Parathyroid adenoma (tissue), 2 donors: ENCODE measurements around the gene ZNF813.
"Not testable (repeated sequence)": the region's sequence is repeated elsewhere in the genome, so short reads cannot be mapped to it uniquely, and the experiment has no call there.

Source experiments
- H2AFZ ChIP-seq: fragments of 300-600 bp; sonication (generic); one replicate; pipeline ENCODE4 v1.7.0; 2017; ENCODE audit warnings: antibody characterized with exemption, mild to moderate bottlenecking
- H3K27ac ChIP-seq: fragments of 300-600 bp; sonication (generic); one replicate; pipeline ENCODE4 v1.7.0; 2017
- H3K27me3 ChIP-seq: fragments of 300-600 bp; sonication (generic); one replicate; pipeline ENCODE4 v1.7.0; 2017; ENCODE audit warnings: low read length; ENCODE audit not compliant: control insufficient read depth, insufficient read depth
- H3K36me3 ChIP-seq: fragments of 300-600 bp; sonication (generic); one replicate; pipeline ENCODE4 v1.7.0; 2017; ENCODE audit warnings: low read length; ENCODE audit not compliant: control insufficient read depth, insufficient read depth
- H3K4me1 ChIP-seq: fragments of 300-600 bp; sonication (generic); one replicate; pipeline ENCODE4 v1.7.0; 2017; ENCODE audit warnings: control low read depth
- H3K4me2 ChIP-seq: fragments of 300-600 bp; sonication (generic); one replicate; pipeline ENCODE4 v1.7.0; 2017; ENCODE audit warnings: low read length
- H3K4me3 ChIP-seq: fragments of 300-600 bp; sonication (generic); one replicate; pipeline ENCODE4 v1.7.0; 2017; ENCODE audit warnings: low read depth, low read length
- H3K79me2 ChIP-seq: fragments of 300-600 bp; sonication (generic); one replicate; pipeline ENCODE4 v1.7.0; 2017; ENCODE audit warnings: control low read depth
- H3K9ac ChIP-seq: fragments of 300-600 bp; sonication (generic); one replicate; pipeline ENCODE4 v1.7.0; 2017; ENCODE audit warnings: mild to moderate bottlenecking
- H3K9me3 ChIP-seq: fragments of 300-600 bp; sonication (generic); one replicate; pipeline ENCODE4 v1.7.0; 2017; ENCODE audit warnings: low read length; ENCODE audit not compliant: control insufficient read depth
- TF ChIP-seq, protein P1 (sequence below): fragments of 300-600 bp; sonication (generic); IDR thresholded peaks from one replicate; pipeline ENCODE4 v1.7.0; 2017; ENCODE audit warnings: antibody characterized with exemption, mild to moderate bottlenecking
- donor health status: primary hyperparathyroidism.

Gene ZNF813

DNA sequence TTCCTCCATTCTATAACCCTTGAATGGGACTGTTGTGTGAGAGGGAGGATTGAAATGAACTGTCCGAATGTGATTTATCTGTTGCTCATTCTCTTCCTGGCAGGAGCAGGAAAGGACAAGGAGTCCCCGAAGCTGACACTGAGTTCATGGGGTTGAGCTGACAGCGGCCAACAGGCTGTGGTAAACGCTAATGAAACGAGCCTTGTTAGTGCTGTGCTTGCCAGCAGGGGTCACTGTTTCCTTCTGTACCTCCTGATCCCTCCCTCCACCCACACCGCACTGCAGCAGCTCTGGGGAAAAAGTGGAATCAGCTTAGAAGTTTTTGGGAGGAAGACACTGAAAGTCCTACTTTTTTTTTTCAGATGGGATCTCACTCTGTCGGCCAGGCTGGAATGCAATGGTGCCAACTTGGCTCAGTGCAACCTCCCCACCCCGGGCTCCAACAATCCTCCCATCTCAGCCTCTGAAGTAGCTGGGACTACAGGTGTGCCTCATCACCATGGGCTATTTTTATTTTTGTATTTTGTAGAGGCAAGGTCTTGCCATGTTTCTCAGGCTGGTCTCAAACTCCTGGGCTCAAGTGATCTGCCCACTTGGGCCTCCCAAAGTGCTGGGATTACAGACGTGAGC, 42.5 kb upstream of the ZNF813 start:
- H3K27ac ChIP-seq: peak overlapping the region; percentile 70
- no peaks in the 10 kb centered on the region for H3K9me3 ChIP-seq
- H3K9ac ChIP-seq: no peak overlapping the region
- H3K79me2 ChIP-seq: no peaks in the 10 kb centered on the region
- TF ChIP-seq, protein P1, sequence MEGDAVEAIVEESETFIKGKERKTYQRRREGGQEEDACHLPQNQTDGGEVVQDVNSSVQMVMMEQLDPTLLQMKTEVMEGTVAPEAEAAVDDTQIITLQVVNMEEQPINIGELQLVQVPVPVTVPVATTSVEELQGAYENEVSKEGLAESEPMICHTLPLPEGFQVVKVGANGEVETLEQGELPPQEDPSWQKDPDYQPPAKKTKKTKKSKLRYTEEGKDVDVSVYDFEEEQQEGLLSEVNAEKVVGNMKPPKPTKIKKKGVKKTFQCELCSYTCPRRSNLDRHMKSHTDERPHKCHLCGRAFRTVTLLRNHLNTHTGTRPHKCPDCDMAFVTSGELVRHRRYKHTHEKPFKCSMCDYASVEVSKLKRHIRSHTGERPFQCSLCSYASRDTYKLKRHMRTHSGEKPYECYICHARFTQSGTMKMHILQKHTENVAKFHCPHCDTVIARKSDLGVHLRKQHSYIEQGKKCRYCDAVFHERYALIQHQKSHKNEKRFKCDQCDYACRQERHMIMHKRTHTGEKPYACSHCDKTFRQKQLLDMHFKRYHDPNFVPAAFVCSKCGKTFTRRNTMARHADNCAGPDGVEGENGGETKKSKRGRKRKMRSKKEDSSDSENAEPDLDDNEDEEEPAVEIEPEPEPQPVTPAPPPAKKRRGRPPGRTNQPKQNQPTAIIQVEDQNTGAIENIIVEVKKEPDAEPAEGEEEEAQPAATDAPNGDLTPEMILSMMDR: peak; percentile 85
- no peak overlapping the region for H3K4me2 ChIP-seq
- peaks cover 9% of the 10 kb centered on the region for H3K4me1 ChIP-seq
- H2AFZ ChIP-seq: peak overlapping the region; percentile 59
- H3K4me3 ChIP-seq: no peak overlapping the region
- no peaks in the 10 kb centered on the region for H3K36me3 ChIP-seq
- H3K27me3 ChIP-seq: no peaks in the 10 kb centered on the region

DNA sequence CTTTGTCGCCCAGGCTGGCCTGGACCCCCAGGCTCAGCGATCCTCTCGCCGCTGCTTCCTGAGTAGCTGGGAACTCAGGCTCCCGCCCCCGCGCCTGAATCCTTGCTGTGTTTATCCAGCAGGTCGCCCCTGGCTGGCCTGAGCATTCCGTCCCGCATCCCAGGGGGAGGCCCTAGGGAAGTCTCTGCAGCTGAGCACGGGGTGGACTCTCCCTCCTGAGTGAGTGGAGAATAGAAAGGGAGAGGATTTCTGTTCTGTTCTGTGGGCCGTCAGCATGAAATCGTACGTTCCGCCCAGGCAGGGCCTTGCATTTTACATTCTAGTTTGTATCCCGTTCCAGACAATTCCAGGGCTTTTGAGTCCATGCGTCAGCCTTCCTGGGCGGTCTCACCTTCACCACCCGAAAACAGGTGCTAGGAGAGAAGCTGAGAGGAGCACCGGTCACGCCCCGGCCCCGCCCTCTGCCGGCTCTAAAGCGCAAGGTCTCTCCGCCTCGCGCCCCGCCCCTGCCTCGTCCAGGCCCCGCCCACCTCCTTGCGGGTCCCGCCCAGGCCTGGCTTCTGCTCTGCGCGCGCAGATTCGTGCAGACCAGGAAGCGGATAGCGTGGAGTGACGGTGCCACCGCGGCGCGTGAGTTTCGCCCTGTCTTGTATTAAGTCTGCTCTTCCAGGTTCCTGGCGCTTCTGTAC, 36.0 kb upstream of the ZNF813 start, which contains the start of gene ZNF761:
ZNF761 (plus strand) TSS at position 586 of the 689 bp plus-strand sequence. CDS start 15,285 bp downstream, outside the sequence.
- H3K9me3 ChIP-seq: no peaks in the 10 kb centered on the region
- no peaks in the 10 kb centered on the region for H3K27me3 ChIP-seq
- no peaks in the 10 kb centered on the region for H3K36me3 ChIP-seq
- H3K4me2 ChIP-seq: peak within 1 kb of the TSS; percentile 91
- peak within 1 kb of the TSS; percentile 88 for H2AFZ ChIP-seq
- TF ChIP-seq, protein P1: peak; percentile 48
- H3K27ac ChIP-seq: peak within 1 kb of the TSS; percentile 81
- peaks cover 10% of the 10 kb centered on the region for H3K4me1 ChIP-seq
- H3K9ac ChIP-seq: peak within 1 kb of the TSS; percentile 14
- peak within 1 kb of the TSS; percentile 77 for H3K4me3 ChIP-seq
- H3K79me2 ChIP-seq: peaks cover 12% of the 10 kb centered on the region

DNA sequence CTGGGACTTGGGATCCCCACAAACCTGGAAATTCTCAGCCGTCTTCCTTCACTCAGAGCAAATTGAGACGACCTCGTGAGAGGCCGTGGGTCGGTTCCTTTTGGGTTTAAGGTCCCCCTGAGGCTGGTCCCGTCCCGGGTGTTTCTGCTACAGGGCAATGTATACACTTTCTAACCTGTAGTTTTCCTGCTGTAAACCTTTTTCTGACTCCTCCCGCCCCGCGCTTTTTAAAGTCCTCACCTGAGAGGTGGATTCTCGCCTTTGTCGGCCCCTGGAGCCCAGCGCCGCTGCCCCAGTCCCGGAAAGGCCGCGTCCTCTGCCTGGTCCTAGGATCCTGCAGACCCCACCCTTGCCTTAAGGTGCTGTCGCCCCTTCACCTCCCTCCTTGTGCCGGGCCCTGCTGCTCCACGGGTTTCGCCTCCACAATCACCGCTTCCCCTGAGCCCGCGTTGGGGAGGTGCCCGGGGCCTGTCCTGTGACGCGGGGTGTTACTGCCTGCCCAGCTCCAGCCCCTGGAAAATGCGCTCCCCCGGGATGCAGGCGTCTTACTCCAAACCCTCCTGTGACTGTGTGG, 35.4 kb upstream of the ZNF813 start:
- H3K27ac ChIP-seq: peak overlapping the region; percentile 81
- peak overlapping the region; percentile 91 for H3K4me2 ChIP-seq
- peak overlapping the region; percentile 14 for H3K9ac ChIP-seq
- peaks cover 12% of the 10 kb centered on the region for H3K79me2 ChIP-seq
- H3K36me3 ChIP-seq: no peaks in the 10 kb centered on the region
- H2AFZ ChIP-seq: peak overlapping the region; percentile 88
- H3K9me3 ChIP-seq: no peaks in the 10 kb centered on the region
- peaks cover 14% of the 10 kb centered on the region for H3K4me1 ChIP-seq
- peak overlapping the region; percentile 77 for H3K4me3 ChIP-seq
- no peaks in the 10 kb centered on the region for H3K27me3 ChIP-seq
- TF ChIP-seq, protein P1: no peak

DNA sequence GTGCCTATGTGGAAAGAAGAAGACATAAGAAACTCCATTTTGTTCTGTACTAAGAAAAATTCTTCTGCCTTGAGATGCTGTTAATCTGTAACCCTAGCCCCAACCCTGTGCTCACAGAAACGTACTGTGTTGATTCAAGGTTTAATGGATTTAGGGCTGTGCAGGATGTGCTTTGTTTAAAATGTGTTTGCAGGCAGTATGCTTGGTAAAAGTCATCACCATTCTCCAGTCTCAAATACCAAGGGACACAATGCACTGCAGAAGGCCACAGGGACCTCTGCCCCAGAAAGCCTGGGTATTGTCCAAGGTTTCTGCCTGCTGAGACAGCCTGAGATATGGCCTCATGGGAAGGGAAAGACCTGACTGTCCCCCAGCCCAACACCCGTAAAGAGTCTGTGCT, 23.7 kb upstream of the ZNF813 start:
- H3K36me3 ChIP-seq, H3K9me3 ChIP-seq, H2AFZ ChIP-seq, H3K27ac ChIP-seq, H3K4me1 ChIP-seq, H3K27me3 ChIP-seq, H3K9ac ChIP-seq, H3K4me2 ChIP-seq, H3K79me2 ChIP-seq, H3K4me3 ChIP-seq: not testable (repeated sequence)

DNA sequence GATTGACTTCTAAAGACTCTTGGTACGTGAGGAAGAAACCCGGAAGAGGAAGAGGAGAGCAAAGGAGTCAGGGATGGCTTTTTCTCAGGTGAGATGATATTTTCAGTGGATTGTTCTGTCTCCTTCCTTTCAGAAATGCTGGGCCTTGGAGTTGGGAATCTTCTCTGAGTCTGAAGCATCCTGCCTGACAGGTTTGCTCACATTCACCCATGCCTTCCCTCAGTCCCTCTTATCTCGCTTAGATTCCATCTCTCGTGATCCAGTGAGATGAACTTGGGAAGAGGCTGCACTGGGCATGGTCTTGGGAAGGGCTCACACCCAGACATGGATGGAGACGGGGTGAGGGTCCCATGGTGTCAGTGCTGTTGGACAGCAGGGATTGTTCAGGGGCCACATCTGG, 20.3 kb upstream of the ZNF813 start:
- H3K4me2 ChIP-seq, H3K79me2 ChIP-seq, H3K4me3 ChIP-seq, H3K27ac ChIP-seq, H3K9me3 ChIP-seq, H2AFZ ChIP-seq, H3K27me3 ChIP-seq, H3K36me3 ChIP-seq, H3K9ac ChIP-seq, H3K4me1 ChIP-seq: not testable (repeated sequence)
